SHP77 treated with DMSO at 0.1 percent for 48 hours (cell line): ENCODE measurements around the gene TAS2R38.
"Not testable (repeated sequence)": the region's sequence is repeated elsewhere in the genome, so short reads cannot be mapped to it uniquely, and the experiment has no call there.

Experiments used
- DNase-seq: peaks from one replicate; lab custom pipeline; 2025; lab: John Stamatoyannopoulos, UW

Gene TAS2R38

GRCh38 chr7:141973673-141974072, at the start of gene TAS2R38:
TAS2R38 (minus strand) TSS chr7:141973773; CDS start chr7:141973689, 84 bp downstream.
- DNase-seq, result no peak

- no peak for DNase-seq
Measured at GRCh38 chr7:142018154-142018553, 44.6 kb upstream of the TAS2R38 start.

- no peak for DNase-seq
Measured at GRCh38 chr7:142017451-142017850, 43.9 kb upstream of the TAS2R38 start.

- DNase-seq, result no peak
Measured at GRCh38 chr7:142012825-142013511, 39.4 kb upstream of the TAS2R38 start.

GRCh38 chr7:142010952-142011548, 37.5 kb upstream of the TAS2R38 start:
- no peak for DNase-seq

GRCh38 chr7:142009187-142009586, 35.6 kb upstream of the TAS2R38 start:
- no peak for DNase-seq

GRCh38 chr7:142006577-142006976, 33.0 kb upstream of the TAS2R38 start:
- no peak for DNase-seq

- DNase-seq, result no peak
Measured at GRCh38 chr7:142002179-142002578, 28.6 kb upstream of the TAS2R38 start.

- no peak for DNase-seq
Measured at GRCh38 chr7:142001163-142001874, 27.7 kb upstream of the TAS2R38 start.

GRCh38 chr7:142000244-142000643, 26.7 kb upstream of the TAS2R38 start:
- DNase-seq, result no peak

GRCh38 chr7:141999058-141999623, 25.6 kb upstream of the TAS2R38 start:
- no peak for DNase-seq

GRCh38 chr7:141993354-141993753, 19.8 kb upstream of the TAS2R38 start:
- no peak for DNase-seq

- no peak for DNase-seq
Measured at GRCh38 chr7:141992688-141993087, 19.1 kb upstream of the TAS2R38 start.

GRCh38 chr7:141992156-141992555, 18.6 kb upstream of the TAS2R38 start:
- DNase-seq, result no peak

- DNase-seq, result no peak
Measured at GRCh38 chr7:141991140-141991539, 17.6 kb upstream of the TAS2R38 start.

GRCh38 chr7:141990011-141990725, 16.6 kb upstream of the TAS2R38 start:
- no peak for DNase-seq

- not testable (repeated sequence) for DNase-seq
Measured at GRCh38 chr7:141987803-141988202, 14.2 kb upstream of the TAS2R38 start.

GRCh38 chr7:141986923-141987322, 13.3 kb upstream of the TAS2R38 start:
- no peak for DNase-seq

- DNase-seq, result not testable (repeated sequence)
Measured at GRCh38 chr7:141985926-141986325, 12.4 kb upstream of the TAS2R38 start.

- no peak for DNase-seq
Measured at GRCh38 chr7:141979568-141979967, 6.0 kb upstream of the TAS2R38 start.

- DNase-seq, result no peak
Measured at GRCh38 chr7:141978351-141978750, 4.8 kb upstream of the TAS2R38 start.
